Stimulated activated CD4-positive, alpha-beta T cell treated with anti-CD3 and anti-CD28 coated beads, Interleukin-12 subunit alpha, Interleukin-12 subunit beta, amount 100 ng/mL, for 48 hours (primary cell): ENCODE results near the gene COX20.
"Not testable (repeated sequence)": the region's sequence is repeated elsewhere in the genome, so short reads cannot be mapped to it uniquely, and the experiment has no call there.

Experiments used
- DNase-seq, 3 donors: peaks; one replicate each; pipeline ENCODE4 v3.0.0-alpha.2; 2020; ENCODE audit warnings: low read depth in 2 of 3, low spot score in 1 of 3

COX20 gene

GRCh38 chr1:244821134-244821533 is 14.3 kb upstream of the COX20 start:
- no peak for DNase-seq

GRCh38 chr1:244822878-244823277 is 12.6 kb upstream of the COX20 start:
- no peak for DNase-seq

GRCh38 chr1:244826712-244827111 is 8.7 kb upstream of the COX20 start:
- no peak for DNase-seq

GRCh38 chr1:244830639-244831038 is 4.8 kb upstream of the COX20 start:
- no peak for DNase-seq

- DNase-seq, result not testable (repeated sequence)
Measured at GRCh38 chr1:244833260-244833659, 2.2 kb upstream of the COX20 start.

GRCh38 chr1:244833734-244834542 is 1.5 kb upstream of the COX20 start:
- DNase-seq, result peak; percentile 28 to 45 (median 39)

- peak; percentile 84 to 86 (median 85) for DNase-seq
Measured at GRCh38 chr1:244834543-244835275, 749 bp upstream of the COX20 start.

GRCh38 chr1:244836135-244836521 is 670 bp downstream of the COX20 start:
- DNase-seq, result no peak

GRCh38 chr1:244836584-244836983 is 1.1 kb downstream of the COX20 start:
- no peak for DNase-seq

GRCh38 chr1:244837597-244838258 is 2.3 kb downstream of the COX20 start:
- no peak for DNase-seq

- DNase-seq, result no peak
Measured at GRCh38 chr1:244839656-244840055, 4.2 kb downstream of the COX20 start.

GRCh38 chr1:244840219-244840794 is 4.8 kb downstream of the COX20 start:
- DNase-seq, result no peak

- DNase-seq, result no peak
Measured at GRCh38 chr1:244841273-244841927, 5.9 kb downstream of the COX20 start.

- DNase-seq, result no peak
Measured at GRCh38 chr1:244843148-244843978, 7.9 kb downstream of the COX20 start.

GRCh38 chr1:244844155-244845121 is 9.0 kb downstream of the COX20 start:
- DNase-seq, result no peak

GRCh38 chr1:244846653-244847052 is 11.2 kb downstream of the COX20 start:
- DNase-seq, result no peak

- DNase-seq, result no peak
Measured at GRCh38 chr1:244849189-244849866, 13.9 kb downstream of the COX20 start.

- no peak for DNase-seq
Measured at GRCh38 chr1:244850099-244850852, 14.8 kb downstream of the COX20 start.
